ENCODE data around the gene TMEM31.

DNA sequence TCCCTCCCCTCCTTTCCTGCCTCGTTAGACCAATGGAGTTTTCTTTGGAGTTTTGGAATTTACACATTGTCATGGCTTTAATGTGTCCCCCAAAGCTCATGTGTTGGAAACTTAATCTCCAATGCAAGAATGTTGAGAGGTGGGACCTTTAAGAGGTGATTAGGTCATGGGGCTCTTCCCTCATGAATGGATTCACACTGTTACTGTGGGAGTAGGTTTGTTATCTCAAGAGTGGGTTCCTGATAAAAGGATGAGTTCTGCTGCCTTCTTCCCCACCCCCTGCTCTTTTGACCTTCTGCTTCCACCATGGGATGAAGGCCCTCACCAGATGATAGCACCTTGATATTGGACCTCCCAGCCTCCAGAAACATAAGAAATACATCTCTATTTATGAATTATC is 41.0 kb upstream of the TMEM31 start:
- TF ChIP-seq POLR2AphosphoS5 (IDR thresholded peaks at IDR 0.05; ENCODE audit: low read length) = no peak
- TF ChIP-seq, protein P1, sequence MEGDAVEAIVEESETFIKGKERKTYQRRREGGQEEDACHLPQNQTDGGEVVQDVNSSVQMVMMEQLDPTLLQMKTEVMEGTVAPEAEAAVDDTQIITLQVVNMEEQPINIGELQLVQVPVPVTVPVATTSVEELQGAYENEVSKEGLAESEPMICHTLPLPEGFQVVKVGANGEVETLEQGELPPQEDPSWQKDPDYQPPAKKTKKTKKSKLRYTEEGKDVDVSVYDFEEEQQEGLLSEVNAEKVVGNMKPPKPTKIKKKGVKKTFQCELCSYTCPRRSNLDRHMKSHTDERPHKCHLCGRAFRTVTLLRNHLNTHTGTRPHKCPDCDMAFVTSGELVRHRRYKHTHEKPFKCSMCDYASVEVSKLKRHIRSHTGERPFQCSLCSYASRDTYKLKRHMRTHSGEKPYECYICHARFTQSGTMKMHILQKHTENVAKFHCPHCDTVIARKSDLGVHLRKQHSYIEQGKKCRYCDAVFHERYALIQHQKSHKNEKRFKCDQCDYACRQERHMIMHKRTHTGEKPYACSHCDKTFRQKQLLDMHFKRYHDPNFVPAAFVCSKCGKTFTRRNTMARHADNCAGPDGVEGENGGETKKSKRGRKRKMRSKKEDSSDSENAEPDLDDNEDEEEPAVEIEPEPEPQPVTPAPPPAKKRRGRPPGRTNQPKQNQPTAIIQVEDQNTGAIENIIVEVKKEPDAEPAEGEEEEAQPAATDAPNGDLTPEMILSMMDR (IDR thresholded peaks at IDR 0.05 in 2 of 3, conservative IDR thresholded peaks at IDR 0.05 in 1 of 3; ENCODE audit: control insufficient read depth in 2 of 3, extremely low read depth in 1 of 3, insufficient read depth in 1 of 3, low read depth in 3 of 3, low read length in 3 of 3) = no peak
- no peak for TF ChIP-seq ZNF24 (IDR thresholded peaks at IDR 0.05)
- no peak for TF ChIP-seq CREB1 (IDR thresholded peaks at IDR 0.05; ENCODE audit: low read depth)
- no peak for TF ChIP-seq RFX5 (IDR thresholded peaks at IDR 0.05; ENCODE audit: low read depth, low read length)
- no peak for TF ChIP-seq TAF1 (IDR thresholded peaks at IDR 0.05; ENCODE audit: borderline replicate concordance, low read depth, low read length)
- no peak for TF ChIP-seq GABPA (IDR thresholded peaks at IDR 0.05; ENCODE audit: low read depth)
- TF ChIP-seq, protein P2, sequence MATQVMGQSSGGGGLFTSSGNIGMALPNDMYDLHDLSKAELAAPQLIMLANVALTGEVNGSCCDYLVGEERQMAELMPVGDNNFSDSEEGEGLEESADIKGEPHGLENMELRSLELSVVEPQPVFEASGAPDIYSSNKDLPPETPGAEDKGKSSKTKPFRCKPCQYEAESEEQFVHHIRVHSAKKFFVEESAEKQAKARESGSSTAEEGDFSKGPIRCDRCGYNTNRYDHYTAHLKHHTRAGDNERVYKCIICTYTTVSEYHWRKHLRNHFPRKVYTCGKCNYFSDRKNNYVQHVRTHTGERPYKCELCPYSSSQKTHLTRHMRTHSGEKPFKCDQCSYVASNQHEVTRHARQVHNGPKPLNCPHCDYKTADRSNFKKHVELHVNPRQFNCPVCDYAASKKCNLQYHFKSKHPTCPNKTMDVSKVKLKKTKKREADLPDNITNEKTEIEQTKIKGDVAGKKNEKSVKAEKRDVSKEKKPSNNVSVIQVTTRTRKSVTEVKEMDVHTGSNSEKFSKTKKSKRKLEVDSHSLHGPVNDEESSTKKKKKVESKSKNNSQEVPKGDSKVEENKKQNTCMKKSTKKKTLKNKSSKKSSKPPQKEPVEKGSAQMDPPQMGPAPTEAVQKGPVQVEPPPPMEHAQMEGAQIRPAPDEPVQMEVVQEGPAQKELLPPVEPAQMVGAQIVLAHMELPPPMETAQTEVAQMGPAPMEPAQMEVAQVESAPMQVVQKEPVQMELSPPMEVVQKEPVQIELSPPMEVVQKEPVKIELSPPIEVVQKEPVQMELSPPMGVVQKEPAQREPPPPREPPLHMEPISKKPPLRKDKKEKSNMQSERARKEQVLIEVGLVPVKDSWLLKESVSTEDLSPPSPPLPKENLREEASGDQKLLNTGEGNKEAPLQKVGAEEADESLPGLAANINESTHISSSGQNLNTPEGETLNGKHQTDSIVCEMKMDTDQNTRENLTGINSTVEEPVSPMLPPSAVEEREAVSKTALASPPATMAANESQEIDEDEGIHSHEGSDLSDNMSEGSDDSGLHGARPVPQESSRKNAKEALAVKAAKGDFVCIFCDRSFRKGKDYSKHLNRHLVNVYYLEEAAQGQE (IDR thresholded peaks at IDR 0.05; ENCODE audit: low read depth, low read length) = no peak

All from GM12878 (cell line).